OCI-LY1 (cell line): ENCODE data around the gene FREM3.

ENCODE experiments used
- H2AFZ ChIP-seq: fragments of 200-600 bp; sonication (generic), shearing (Covaris generic); 2 replicates; pipeline ENCODE4 v1.6.0; 2014; ENCODE audit warnings: antibody characterized with exemption, mild to moderate bottlenecking, low read length
- H3F3A ChIP-seq: fragments of 200-600 bp; sonication (generic), shearing (Covaris generic); 2 replicates; pipeline ENCODE4 v1.6.0; 2014; ENCODE audit warnings: mild to moderate bottlenecking, antibody characterized with exemption, low read length, moderate library complexity; ENCODE audit not compliant: insufficient read depth
- H3K27ac ChIP-seq: fragments of 200-600 bp; sonication (generic); 2 replicates; pipeline ENCODE4 v1.5.1; 2014; ENCODE audit warnings: low read length, mixed run types, mild to moderate bottlenecking, low read depth; ENCODE audit not compliant: poor library complexity, severe bottlenecking
- H3K27me3 ChIP-seq: fragments of 200-600 bp; sonication (generic); 2 replicates; pipeline ENCODE4 v1.6.0; 2014; ENCODE audit warnings: antibody characterized with exemption, mild to moderate bottlenecking, low read length, moderate library complexity; ENCODE audit not compliant: insufficient read depth
- H3K36me3 ChIP-seq: fragments of 200-600 bp; sonication (generic); 2 replicates; pipeline ENCODE4 v1.6.1; 2014; ENCODE audit warnings: mild to moderate bottlenecking, antibody characterized with exemption, low read length, moderate library complexity, mixed read lengths; ENCODE audit not compliant: insufficient read depth
- H3K4me1 ChIP-seq: fragments of 200-600 bp; sonication (generic); 2 replicates; pipeline ENCODE4 v1.5.1; 2014; ENCODE audit warnings: mild to moderate bottlenecking, low read length, moderate library complexity; ENCODE audit not compliant: insufficient read depth, severe bottlenecking
- H3K4me2 ChIP-seq: fragments of 200-600 bp; sonication (generic), shearing (Covaris generic); 2 replicates; pipeline ENCODE4 v1.6.1; 2014; ENCODE audit warnings: low read length
- H3K4me3 ChIP-seq: fragments of 200-600 bp; sonication (generic); 2 replicates; pipeline ENCODE4 v1.5.1; 2014; ENCODE audit warnings: low read length, low read depth, mild to moderate bottlenecking, mixed read lengths; ENCODE audit not compliant: poor library complexity, severe bottlenecking
- H3K79me2 ChIP-seq: fragments of 200-600 bp; shearing (Covaris generic); 2 replicates; pipeline ENCODE4 v1.6.1; 2016; ENCODE audit warnings: mixed run types, low read length, mixed read lengths; ENCODE audit not compliant: insufficient read depth
- H3K9ac ChIP-seq: fragments of 200-600 bp; sonication (generic), shearing (Covaris generic); 2 replicates; pipeline ENCODE4 v1.6.1; 2014; ENCODE audit warnings: mild to moderate bottlenecking, low read length, mixed read lengths
- H3K9me2 ChIP-seq: fragments of 200-600 bp; sonication (generic), shearing (Covaris generic); 2 replicates; pipeline ENCODE4 v1.6.1; 2014; ENCODE audit warnings: low read depth, mild to moderate bottlenecking, low read length, mixed read lengths
- H3K9me3 ChIP-seq: fragments of 200-600 bp; shearing (Covaris generic); 2 replicates; pipeline ENCODE4 v1.6.1; 2014; ENCODE audit warnings: low read length, mixed read lengths
- H4K20me1 ChIP-seq: fragments of 200-600 bp; sonication (generic), shearing (Covaris generic); 2 replicates; pipeline ENCODE4 v1.6.0; 2016; ENCODE audit warnings: mild to moderate bottlenecking, low read length; ENCODE audit not compliant: insufficient read depth
- CTCF ChIP-seq: fragments of 200-600 bp; sonication (generic), shearing (Covaris generic); IDR thresholded peaks from 2 replicates; pipeline ENCODE4 v1.5.1; 2017; ENCODE audit warnings: mild to moderate bottlenecking, antibody characterized with exemption, low read length, moderate library complexity, mixed read lengths
- EZH2 ChIP-seq: fragments of 200-600 bp; sonication (generic), shearing (Covaris generic); IDR thresholded peaks from 2 replicates; pipeline ENCODE4 v1.8.0; 2017; ENCODE audit warnings: borderline replicate concordance, mixed run types, mild to moderate bottlenecking, antibody characterized with exemption, low read length, moderate library complexity, mixed read lengths

The FREM3 gene

DNA sequence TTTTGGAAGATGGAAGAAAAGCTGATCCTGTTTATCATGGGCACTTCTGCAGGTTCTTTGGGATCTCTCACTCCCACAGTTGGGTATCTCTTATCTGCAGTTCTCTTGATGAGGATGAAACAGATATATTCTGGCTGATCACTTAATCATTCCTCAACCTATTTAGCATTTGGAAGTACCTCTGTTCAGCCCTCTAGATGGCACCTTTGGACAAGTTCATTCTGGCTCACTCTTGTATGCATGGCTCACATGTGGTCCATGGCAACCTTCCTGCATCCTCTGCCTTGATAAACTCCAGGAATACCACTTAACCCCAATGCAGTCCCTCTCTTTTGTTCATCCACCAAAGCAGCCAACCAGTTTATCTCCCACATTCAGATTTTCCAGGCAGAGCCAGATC is 112.8 kb downstream of the FREM3 start:
- no peak overlapping the region for H3K4me3 ChIP-seq
- TF ChIP-seq EZH2 (no peak), CTCF (no peak)
- H3K4me1 ChIP-seq: no peaks in the 10 kb centered on the region
- H3K36me3 ChIP-seq: no peaks in the 10 kb centered on the region
- no peak overlapping the region for H2AFZ ChIP-seq
- no peaks in the 10 kb centered on the region for H4K20me1 ChIP-seq
- no peaks in the 10 kb centered on the region for H3F3A ChIP-seq
- H3K9me2 ChIP-seq: no peaks in the 10 kb centered on the region
- peaks cover 2% of the 10 kb centered on the region; the same call in 1 of the 2 replicates for H3K9me3 ChIP-seq
- H3K27ac ChIP-seq: no peak overlapping the region
- H3K4me2 ChIP-seq: no peak overlapping the region
- no peak overlapping the region for H3K9ac ChIP-seq
- no peaks in the 10 kb centered on the region for H3K27me3 ChIP-seq
- H3K79me2 ChIP-seq: no peaks in the 10 kb centered on the region

GRCh38 chr4:143586080-143586479 is 114.4 kb downstream of the FREM3 start:
- TF ChIP-seq CTCF: no peak
- TF ChIP-seq EZH2: no peak
- Histone ChIP-seq H3K4me3 (no peak overlapping the region), H3K9me2 (no peaks in the 10 kb centered on the region), H3K4me2 (no peak overlapping the region), H3K27me3 (no peaks in the 10 kb centered on the region), H4K20me1 (no peaks in the 10 kb centered on the region), H2AFZ (no peak overlapping the region), H3K79me2 (no peaks in the 10 kb centered on the region), H3K9ac (no peak overlapping the region), H3K4me1 (no peaks in the 10 kb centered on the region), H3K27ac (no peak overlapping the region), H3K9me3 (peaks cover 2% of the 10 kb centered on the region; the same call in 1 of the 2 replicates), H3F3A (no peaks in the 10 kb centered on the region), H3K36me3 (no peaks in the 10 kb centered on the region)

GRCh38 chr4:143585548-143585947 is 114.9 kb downstream of the FREM3 start:
- no peak for TF ChIP-seq EZH2
- TF ChIP-seq CTCF: no peak
- H3K9ac ChIP-seq: no peak overlapping the region

More at GRCh38 chr4:143585548-143585947, 114.9 kb downstream of the FREM3 start:
- H2AFZ ChIP-seq: no peak overlapping the region
- no peaks in the 10 kb centered on the region for H3K79me2 ChIP-seq
- no peak overlapping the region for H3K4me3 ChIP-seq
- no peaks in the 10 kb centered on the region for H3F3A ChIP-seq
- no peaks in the 10 kb centered on the region for H4K20me1 ChIP-seq
- peaks cover 2% of the 10 kb centered on the region; the same call in 1 of the 2 replicates for H3K9me3 ChIP-seq
- H3K36me3 ChIP-seq: no peaks in the 10 kb centered on the region
- no peak overlapping the region for H3K27ac ChIP-seq
- no peaks in the 10 kb centered on the region for H3K4me1 ChIP-seq
- no peak overlapping the region for H3K4me2 ChIP-seq
- H3K9me2 ChIP-seq: no peaks in the 10 kb centered on the region
- no peaks in the 10 kb centered on the region for H3K27me3 ChIP-seq
